ENCODE measurements around the gene KCNJ3.

KCNJ3 gene

DNA sequence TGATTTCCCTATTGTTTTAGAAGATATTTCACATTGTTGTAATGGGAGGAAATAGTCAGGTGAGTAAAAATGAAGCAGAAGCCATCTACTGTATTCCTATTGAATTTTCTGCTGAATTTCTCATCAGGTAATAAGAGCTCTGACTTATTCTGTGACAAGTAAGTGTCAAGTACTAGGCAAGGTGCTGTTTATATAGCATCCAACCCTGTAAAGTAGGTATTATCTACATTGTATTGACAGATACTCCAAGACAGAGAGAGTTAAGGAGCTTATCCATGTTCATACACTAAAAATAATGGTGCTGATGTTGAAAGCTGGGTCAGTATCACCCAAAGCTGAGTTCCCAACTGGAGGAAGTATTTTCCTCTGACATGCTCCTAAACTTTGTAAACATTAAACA is 106.0 kb downstream of the KCNJ3 start:
- H4K91ac ChIP-seq (ENCODE audit: low read depth, low read length, poor library complexity) = no peak overlapping the region
- H3K4me2 ChIP-seq (ENCODE audit: insufficient read depth, low read length, poor library complexity, severe bottlenecking) = no peak overlapping the region
- H4K8ac ChIP-seq (ENCODE audit: low read depth, low read length) = no peak overlapping the region
- no peak overlapping the region for H2BK12ac ChIP-seq (ENCODE audit: low read length)
- H3K4ac ChIP-seq (ENCODE audit: low read length) = no peak overlapping the region
- H3K4me1 ChIP-seq (ENCODE audit: control insufficient read depth in 2 of 2, insufficient read depth in 1 of 2, low read depth in 1 of 2, low read length in 2 of 2) = no peaks in the 10 kb centered on the region
- no peak overlapping the region for H3K23ac ChIP-seq (ENCODE audit: low read depth, low read length, poor library complexity)
- no peaks in the 10 kb centered on the region for H3K36me3 ChIP-seq (replicated peaks in 1 of 2; ENCODE audit: control insufficient read depth in 2 of 2, insufficient read depth in 2 of 2, low read length in 2 of 2)
- H3K9ac ChIP-seq (ENCODE audit: low read depth, low read length, poor library complexity) = no peak overlapping the region
- no peaks in the 10 kb centered on the region for H3K9me3 ChIP-seq (replicated peaks in 1 of 2; ENCODE audit: control insufficient read depth in 2 of 2, insufficient read depth in 1 of 2, low read depth in 1 of 2, low read length in 2 of 2)
- H3K27ac ChIP-seq (replicated peaks; ENCODE audit: low read length) = no peak overlapping the region
- H2BK15ac ChIP-seq (ENCODE audit: low read length) = no peak overlapping the region
- H3K4me3 ChIP-seq (ENCODE audit: low read length in 2 of 2) = no peak overlapping the region
- H3K14ac ChIP-seq (ENCODE audit: low read length) = no peak overlapping the region
- no peak overlapping the region for H2AK5ac ChIP-seq (ENCODE audit: low read depth, low read length)
- H3K18ac ChIP-seq (ENCODE audit: low read length) = no peak overlapping the region
- no peak overlapping the region for H2BK120ac ChIP-seq (ENCODE audit: low read depth, low read length)
- DNase-seq (ENCODE audit: low spot score) = no peak
- H3K79me1 ChIP-seq (ENCODE audit: low read depth, low read length) = no peaks in the 10 kb centered on the region
- no peak overlapping the region for H2BK5ac ChIP-seq (ENCODE audit: low read length)
- no peak overlapping the region for H2AFZ ChIP-seq (ENCODE audit: low read length)
- no peaks in the 10 kb centered on the region for H3K27me3 ChIP-seq (ENCODE audit: control insufficient read depth in 3 of 3, insufficient read depth in 3 of 3, low read depth in 1 of 3, low read length in 3 of 3)

DNA sequence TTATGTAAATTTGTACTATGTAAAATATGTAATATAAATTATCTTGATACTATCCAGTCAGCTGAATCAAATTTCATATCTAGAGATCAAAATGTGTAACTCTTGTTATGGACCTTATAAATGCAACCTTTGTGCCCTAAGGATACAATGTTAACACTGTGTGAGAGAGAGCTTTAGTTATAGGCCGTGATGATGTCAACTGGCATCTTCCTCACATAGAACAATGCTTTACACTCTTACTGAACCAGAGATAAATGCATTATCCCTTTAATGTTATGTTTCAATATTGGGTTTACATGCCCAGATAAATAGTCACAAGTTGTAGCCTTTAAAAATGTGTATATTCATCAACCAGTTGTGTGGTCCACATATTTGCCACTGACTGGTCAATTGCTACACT is 115.1 kb downstream of the KCNJ3 start:
- Histone ChIP-seq H2AK5ac (ENCODE audit: low read depth, low read length) (no peak overlapping the region), H3K4me1 (ENCODE audit: control insufficient read depth in 2 of 2, insufficient read depth in 1 of 2, low read depth in 1 of 2, low read length in 2 of 2) (no peaks in the 10 kb centered on the region), H3K4ac (ENCODE audit: low read length) (no peak overlapping the region), H2AFZ (ENCODE audit: low read length) (no peak overlapping the region), H3K18ac (ENCODE audit: low read length) (no peak overlapping the region), H3K9me3 (replicated peaks in 1 of 2; ENCODE audit: control insufficient read depth in 2 of 2, insufficient read depth in 1 of 2, low read depth in 1 of 2, low read length in 2 of 2) (no peaks in the 10 kb centered on the region), H3K14ac (ENCODE audit: low read length) (no peak overlapping the region), H3K4me2 (ENCODE audit: insufficient read depth, low read length, poor library complexity, severe bottlenecking) (no peak overlapping the region), H3K9ac (ENCODE audit: low read depth, low read length, poor library complexity) (no peak overlapping the region), H4K91ac (ENCODE audit: low read depth, low read length, poor library complexity) (no peak overlapping the region), H2BK15ac (ENCODE audit: low read length) (no peak overlapping the region), H2BK12ac (ENCODE audit: low read length) (no peak overlapping the region), H2BK120ac (ENCODE audit: low read depth, low read length) (no peak overlapping the region), H3K36me3 (replicated peaks in 1 of 2; ENCODE audit: control insufficient read depth in 2 of 2, insufficient read depth in 2 of 2, low read length in 2 of 2) (no peaks in the 10 kb centered on the region), H3K4me3 (ENCODE audit: low read length in 2 of 2) (no peak overlapping the region), H4K8ac (ENCODE audit: low read depth, low read length) (no peak overlapping the region), H3K27ac (replicated peaks; ENCODE audit: low read length) (no peak overlapping the region), H3K27me3 (ENCODE audit: control insufficient read depth in 3 of 3, insufficient read depth in 3 of 3, low read depth in 1 of 3, low read length in 3 of 3) (no peaks in the 10 kb centered on the region), H2BK5ac (ENCODE audit: low read length) (no peak overlapping the region), H3K23ac (ENCODE audit: low read depth, low read length, poor library complexity) (no peak overlapping the region), H3K79me1 (ENCODE audit: low read depth, low read length) (no peaks in the 10 kb centered on the region)
- DNase-seq (ENCODE audit: low spot score) = no peak
- WGBS, 2 donors (ENCODE audit: extremely low coverage in 2 of 2, insufficient read length in 2 of 2, insufficient replicate concordance in 1 of 2) = no CpG with 5 or more reads among the region's 1 CpG

DNA sequence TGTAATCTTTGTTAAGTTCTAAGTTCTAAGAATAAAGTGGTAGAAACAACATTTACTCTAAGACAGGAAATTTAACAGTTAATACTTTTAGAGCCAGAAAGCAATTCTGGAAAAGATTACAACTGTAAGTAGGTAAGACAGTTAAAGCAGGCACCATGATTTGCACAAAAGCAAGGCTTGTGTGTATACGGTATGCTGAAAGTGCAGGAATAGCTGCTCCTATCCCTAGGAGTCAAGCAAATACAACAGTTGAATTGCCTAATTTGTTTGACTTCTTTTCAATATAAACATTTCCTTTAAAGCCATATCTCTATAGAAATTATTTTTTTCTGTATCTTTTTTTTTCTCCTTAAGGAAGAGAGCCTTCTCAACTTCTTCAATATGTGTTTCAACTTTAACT is 116.4 kb downstream of the KCNJ3 start:
- H3K36me3 ChIP-seq (replicated peaks in 1 of 2; ENCODE audit: control insufficient read depth in 2 of 2, insufficient read depth in 2 of 2, low read length in 2 of 2) = no peaks in the 10 kb centered on the region
- H4K8ac ChIP-seq (ENCODE audit: low read depth, low read length) = no peak overlapping the region
- no peak for DNase-seq (ENCODE audit: low spot score)
- H2AK5ac ChIP-seq (ENCODE audit: low read depth, low read length) = no peak overlapping the region
- no peak overlapping the region for H3K4me2 ChIP-seq (ENCODE audit: insufficient read depth, low read length, poor library complexity, severe bottlenecking)
- no CpG with 5 or more reads among the region's 1 CpG for WGBS, 2 donors (ENCODE audit: extremely low coverage in 2 of 2, insufficient read length in 2 of 2, insufficient replicate concordance in 1 of 2)
- no peak overlapping the region for H2BK5ac ChIP-seq (ENCODE audit: low read length)
- H3K4me1 ChIP-seq (ENCODE audit: control insufficient read depth in 2 of 2, insufficient read depth in 1 of 2, low read depth in 1 of 2, low read length in 2 of 2) = no peaks in the 10 kb centered on the region
- H3K9ac ChIP-seq (ENCODE audit: low read depth, low read length, poor library complexity) = no peak overlapping the region
- H3K18ac ChIP-seq (ENCODE audit: low read length) = no peak overlapping the region
- H3K4me3 ChIP-seq (ENCODE audit: low read length in 2 of 2) = no peak overlapping the region
- H2BK15ac ChIP-seq (ENCODE audit: low read length) = no peak overlapping the region
- no peak overlapping the region for H3K14ac ChIP-seq (ENCODE audit: low read length)
- H3K27ac ChIP-seq (replicated peaks; ENCODE audit: low read length) = no peak overlapping the region
- no peak overlapping the region for H4K91ac ChIP-seq (ENCODE audit: low read depth, low read length, poor library complexity)
- H2BK12ac ChIP-seq (ENCODE audit: low read length) = no peak overlapping the region
- H3K27me3 ChIP-seq (ENCODE audit: control insufficient read depth in 3 of 3, insufficient read depth in 3 of 3, low read depth in 1 of 3, low read length in 3 of 3) = no peaks in the 10 kb centered on the region
- no peaks in the 10 kb centered on the region for H3K79me1 ChIP-seq (ENCODE audit: low read depth, low read length)
- H2AFZ ChIP-seq (ENCODE audit: low read length) = no peak overlapping the region
- H3K23ac ChIP-seq (ENCODE audit: low read depth, low read length, poor library complexity) = no peak overlapping the region
- H3K4ac ChIP-seq (ENCODE audit: low read length) = no peak overlapping the region
- H2BK120ac ChIP-seq (ENCODE audit: low read depth, low read length) = no peak overlapping the region
- no peaks in the 10 kb centered on the region for H3K9me3 ChIP-seq (replicated peaks in 1 of 2; ENCODE audit: control insufficient read depth in 2 of 2, insufficient read depth in 1 of 2, low read depth in 1 of 2, low read length in 2 of 2)

DNA sequence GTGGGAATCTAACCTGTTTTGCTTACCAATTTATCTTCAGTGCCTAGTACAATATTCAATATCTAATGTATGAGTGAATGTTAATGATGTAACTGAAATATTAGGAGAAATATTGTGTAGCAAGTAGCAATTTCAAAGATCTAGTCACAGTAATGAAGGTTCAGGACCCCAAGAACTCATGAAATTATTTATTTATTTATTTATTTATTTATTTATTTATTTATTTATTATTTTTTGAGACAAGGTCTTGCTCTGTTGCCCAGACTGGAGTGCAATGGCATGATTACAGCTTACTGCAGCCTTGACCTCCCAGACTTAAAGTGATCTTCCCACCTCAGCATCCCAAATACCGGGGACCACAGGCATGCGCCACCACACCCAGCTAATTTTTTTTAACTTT is 126.9 kb downstream of the KCNJ3 start:
- Histone ChIP-seq H3K4me1 (ENCODE audit: control insufficient read depth in 2 of 2, insufficient read depth in 1 of 2, low read depth in 1 of 2, low read length in 2 of 2) (no peaks in the 10 kb centered on the region), H3K27me3 (ENCODE audit: control insufficient read depth in 3 of 3, insufficient read depth in 3 of 3, low read depth in 1 of 3, low read length in 3 of 3) (no peaks in the 10 kb centered on the region), H2BK120ac (ENCODE audit: low read depth, low read length) (no peak overlapping the region), H3K14ac (ENCODE audit: low read length) (no peak overlapping the region), H3K4ac (ENCODE audit: low read length) (no peak overlapping the region), H2BK15ac (ENCODE audit: low read length) (no peak overlapping the region), H2AFZ (ENCODE audit: low read length) (no peak overlapping the region), H2BK5ac (ENCODE audit: low read length) (no peak overlapping the region), H3K27ac (replicated peaks; ENCODE audit: low read length) (no peak overlapping the region), H3K36me3 (replicated peaks in 1 of 2; ENCODE audit: control insufficient read depth in 2 of 2, insufficient read depth in 2 of 2, low read length in 2 of 2) (no peaks in the 10 kb centered on the region), H3K4me3 (ENCODE audit: low read length in 2 of 2) (no peak overlapping the region), H3K4me2 (ENCODE audit: insufficient read depth, low read length, poor library complexity, severe bottlenecking) (no peak overlapping the region), H4K8ac (ENCODE audit: low read depth, low read length) (no peak overlapping the region), H3K9me3 (replicated peaks in 1 of 2; ENCODE audit: control insufficient read depth in 2 of 2, insufficient read depth in 1 of 2, low read depth in 1 of 2, low read length in 2 of 2) (no peaks in the 10 kb centered on the region), H3K79me1 (ENCODE audit: low read depth, low read length) (no peaks in the 10 kb centered on the region), H2BK12ac (ENCODE audit: low read length) (no peak overlapping the region), H2AK5ac (ENCODE audit: low read depth, low read length) (no peak overlapping the region), H3K9ac (ENCODE audit: low read depth, low read length, poor library complexity) (no peak overlapping the region), H3K23ac (ENCODE audit: low read depth, low read length, poor library complexity) (no peak overlapping the region), H3K18ac (ENCODE audit: low read length) (no peak overlapping the region), H4K91ac (ENCODE audit: low read depth, low read length, poor library complexity) (no peak overlapping the region)
- WGBS, 2 donors (ENCODE audit: extremely low coverage in 2 of 2, insufficient read length in 2 of 2, insufficient replicate concordance in 1 of 2) = no CpG with 5 or more reads among the region's 2 CpGs
- no peak for DNase-seq (ENCODE audit: low spot score)

All from neuronal stem cell (in vitro differentiated cells).